CD8-positive, alpha-beta memory T cell (primary cell): ENCODE results near the gene GPR4. TPM values are rescaled to one million over a fixed set of nuclear protein-coding genes. Genes with fewer than 3 reads are reported as not detected.

ENCODE experiments used
- CTCF ChIA-PET: fragments of 350-600 bp; sonication (Branson Sonifier 250); formaldehyde crosslinking; loops from one replicate; lab custom pipeline; 2021; ENCODE audit warnings: antibody characterized with exemption; lab: Charles Lee
- POLR2A ChIA-PET: fragments of 350-600 bp; sonication (Branson Sonifier 250); formaldehyde crosslinking; loops from one replicate; lab custom pipeline; 2021; ENCODE audit warnings: antibody characterized with exemption; lab: Charles Lee
- DNase-seq, 5 donors: peaks; one replicate each; pipeline versions ENCODE4 v3.0.0 to v3.0.0-alpha.2; 2020 to 2022; ENCODE audit warnings: mixed read lengths in 1 of 5
- H3K27ac ChIP-seq: one replicate; pipeline ENCODE4 v1.7.0; 2013; ENCODE audit warnings: low read depth, mild to moderate bottlenecking, low read length, moderate library complexity
- H3K27me3 ChIP-seq: 2 replicates; pipeline ENCODE4 v1.7.0; 2013; ENCODE audit warnings: low read length, mild to moderate bottlenecking; ENCODE audit not compliant: insufficient read depth, poor library complexity, severe bottlenecking
- H3K36me3 ChIP-seq: 2 replicates; pipeline ENCODE4 v1.7.0; 2013; ENCODE audit warnings: mild to moderate bottlenecking, low read length, moderate library complexity; ENCODE audit not compliant: insufficient read depth
- H3K4me1 ChIP-seq: 2 replicates; pipeline ENCODE4 v1.7.0; 2013; ENCODE audit warnings: mild to moderate bottlenecking, low read length, moderate library complexity; ENCODE audit not compliant: insufficient read depth
- H3K4me3 ChIP-seq: 2 replicates; pipeline ENCODE4 v1.7.0; 2013; ENCODE audit warnings: mild to moderate bottlenecking, low read length
- H3K9me3 ChIP-seq: 2 replicates; pipeline ENCODE4 v1.7.0; 2013; ENCODE audit warnings: mild to moderate bottlenecking, low read length
- H3K27ac Mint-ChIP-seq, 8 donors: one replicate each; pipeline ENCODE4 v1.8.0; 2020 to 2021; ENCODE audit warnings: mixed read lengths in 8 of 8, mild to moderate bottlenecking in 6 of 8, inconsistent platforms in 3 of 8, moderate library complexity in 3 of 8
- H3K27me3 Mint-ChIP-seq, 2 donors: one replicate each; pipeline ENCODE4 v1.8.0; 2020 to 2021; ENCODE audit warnings: mixed read lengths in 2 of 2, mild to moderate bottlenecking in 1 of 2, moderate library complexity in 1 of 2
- H3K36me3 Mint-ChIP-seq, 3 donors: one replicate each; pipeline ENCODE4 v1.8.0; 2020 to 2021; ENCODE audit warnings: mixed read lengths in 3 of 3, inconsistent platforms in 1 of 3, mild to moderate bottlenecking in 1 of 3
- H3K4me1 Mint-ChIP-seq, 3 donors: one replicate each; pipeline ENCODE4 v1.8.0; 2020 to 2021; ENCODE audit warnings: mixed read lengths in 3 of 3, inconsistent platforms in 1 of 3, mild to moderate bottlenecking in 1 of 3
- H3K4me3 Mint-ChIP-seq, 7 donors: one replicate each; pipeline ENCODE4 v1.8.0; 2020 to 2021; ENCODE audit warnings: mixed read lengths in 7 of 7, mild to moderate bottlenecking in 6 of 7, moderate library complexity in 4 of 7, inconsistent platforms in 2 of 7
- H3K9me3 Mint-ChIP-seq, 5 donors: one replicate each; pipeline ENCODE4 v1.8.0; 2020 to 2022; ENCODE audit warnings: mixed read lengths in 5 of 5, mild to moderate bottlenecking in 3 of 5, moderate library complexity in 2 of 5, inconsistent platforms in 1 of 5
- polyA plus RNA-seq: library from polyadenylated mRNA; unstranded; fragments of 300-500 nt; fragmentation: Illumina TruSeq; gene quantifications from one replicate; pipeline ENCODE4 v1.2.3, GENCODE V29; 2021
- total RNA-seq, 2 experiments: library from RNA; stranded (reverse); gene quantifications; one replicate each; pipeline ENCODE4 v1.2.3, GENCODE V29; 2021

The GPR4 gene
- total and polyA plus RNA-seq, 3 experiments from 2014 or later, result not detected

DNA sequence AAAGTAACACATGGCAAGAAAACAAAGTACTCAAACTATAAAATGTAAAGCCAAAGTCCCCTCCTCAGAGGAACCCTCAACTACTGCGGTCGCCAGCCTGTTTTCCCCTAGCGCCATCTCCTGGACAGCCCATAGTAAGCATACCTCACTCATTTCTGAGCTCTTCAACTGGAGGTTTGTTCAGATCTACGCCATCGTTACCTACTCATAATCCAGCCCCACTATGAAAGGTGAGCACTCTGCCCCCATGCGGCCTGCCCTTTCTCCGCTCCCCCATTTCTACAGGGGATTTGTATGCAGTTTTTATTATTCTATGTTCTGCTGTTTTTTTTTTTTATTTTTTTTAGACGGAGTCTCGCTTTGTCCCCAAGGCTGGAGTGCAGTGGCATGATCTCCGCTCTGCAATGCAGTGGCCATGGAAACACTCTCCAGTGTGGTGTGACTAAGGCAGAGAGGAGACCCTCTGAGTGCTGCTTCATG, 43.6 kb downstream of the GPR4 start:
- Mint-ChIP-seq H3K4me1 (peaks cover 11 to 21% (median 21%) of the 10 kb centered on the region in 3 donors), H3K27me3 (no peaks in the 10 kb centered on the region), H3K27ac (peak overlapping the region in 6 of 8 donors; percentile 5 to 94 (median 44)), H3K9me3 (no peaks in the 10 kb centered on the region), H3K36me3 (peaks cover 0 to 5% (median 0%) of the 10 kb centered on the region in 3 donors), H3K4me3 (peak overlapping the region in 1 of 7 donors; percentile 18)
- H3K9me3 ChIP-seq, result no peaks in the 10 kb centered on the region
- POLR2A ChIA-PET, result no interaction called here
- CTCF ChIA-PET, result interaction anchor here (0.7 to 1.6 kb wide), 19 partner anchors 9 to 804 kb away, joined by 3 to 9 read pairs (median 3); no protein-coding TSS in a partner anchor
- H3K36me3 ChIP-seq, result no peaks in the 10 kb centered on the region
- peak; percentile 40 to 80 (median 61) for DNase-seq
- no peak overlapping the region for H3K27ac ChIP-seq
- H3K27me3 ChIP-seq, result no peaks in the 10 kb centered on the region
- no peak overlapping the region for H3K4me3 ChIP-seq
- H3K4me1 ChIP-seq, result peaks cover 11% of the 10 kb centered on the region

DNA sequence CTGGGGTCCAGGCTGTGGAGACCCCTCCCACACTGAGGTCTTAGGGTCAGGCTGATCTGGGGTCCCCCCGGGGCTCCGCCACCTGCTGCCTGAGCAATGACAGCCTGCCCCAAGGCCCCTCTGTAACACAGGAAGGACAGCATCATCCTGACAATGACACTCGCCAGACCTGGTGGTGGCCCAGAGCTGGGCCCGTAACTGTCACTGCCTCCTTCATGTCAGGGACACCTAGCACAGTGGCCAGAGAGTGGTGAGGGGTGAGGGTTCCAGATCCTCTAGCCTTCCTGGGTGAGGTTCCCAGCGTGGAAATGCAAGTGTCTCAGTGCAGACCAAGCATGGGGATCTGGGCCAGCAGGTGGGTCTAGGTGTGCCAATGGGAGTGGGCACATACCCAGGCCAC, 45.2 kb downstream of the GPR4 start:
- H3K4me3 Mint-ChIP-seq, result no peak overlapping the region
- Histone ChIP-seq H3K36me3 (no peaks in the 10 kb centered on the region), H3K9me3 (no peaks in the 10 kb centered on the region), H3K4me1 (peaks cover 4% of the 10 kb centered on the region), H3K4me3 (no peak overlapping the region), H3K27me3 (no peaks in the 10 kb centered on the region), H3K27ac (no peak overlapping the region)
- DNase-seq, result peak in 1 of 5 donors; percentile 33
- ChIA-PET CTCF (interaction anchor here (1.5 kb wide), 1 partner anchor 51 kb away, joined by 4 read pairs; no protein-coding TSS in a partner anchor), POLR2A (no interaction called here)
- peaks cover 0 to 12% (median under 1%) of the 10 kb centered on the region in 3 donors for H3K36me3 Mint-ChIP-seq
- H3K4me1 Mint-ChIP-seq, result peaks cover 7 to 16% (median 12%) of the 10 kb centered on the region in 3 donors
- H3K27ac Mint-ChIP-seq, result peak overlapping the region in 1 of 8 donors; percentile 33
- no peaks in the 10 kb centered on the region for H3K27me3 Mint-ChIP-seq
- H3K9me3 Mint-ChIP-seq, result no peaks in the 10 kb centered on the region

DNA sequence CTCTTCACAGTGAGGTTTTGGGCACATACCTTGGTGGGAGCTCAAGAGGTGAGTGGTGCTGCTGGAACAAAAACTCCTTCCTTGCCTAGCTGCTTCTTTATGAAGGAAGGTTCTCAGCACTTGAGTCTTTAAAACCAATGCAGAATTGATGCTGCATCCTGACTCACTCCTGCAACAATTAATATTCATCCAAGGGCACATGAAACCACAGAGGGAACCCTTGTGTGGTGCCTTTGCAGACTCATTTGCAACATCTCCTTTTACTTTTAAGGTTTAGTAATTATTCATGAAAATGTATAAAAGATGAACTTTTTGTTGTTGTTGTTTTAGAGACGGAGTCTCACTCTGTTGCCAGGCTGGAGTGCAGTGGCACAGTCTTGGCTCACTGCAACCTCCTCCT, 47.5 kb downstream of the GPR4 start:
- Histone ChIP-seq H3K36me3 (no peaks in the 10 kb centered on the region), H3K9me3 (no peaks in the 10 kb centered on the region), H3K27ac (no peak overlapping the region), H3K4me3 (no peak overlapping the region), H3K4me1 (peaks cover 4% of the 10 kb centered on the region), H3K27me3 (no peaks in the 10 kb centered on the region)
- ChIA-PET POLR2A (no interaction called here), CTCF (no interaction called here)
- H3K27me3 Mint-ChIP-seq, result no peaks in the 10 kb centered on the region
- DNase-seq, result peak in 1 of 5 donors; percentile 4
- no peaks in the 10 kb centered on the region for H3K9me3 Mint-ChIP-seq
- H3K36me3 Mint-ChIP-seq, result peaks cover 0 to 16% (median 4%) of the 10 kb centered on the region in 3 donors
- peaks cover 5 to 6% (median 6%) of the 10 kb centered on the region in 3 donors for H3K4me1 Mint-ChIP-seq
- no peak overlapping the region for H3K4me3 Mint-ChIP-seq
- no peak overlapping the region for H3K27ac Mint-ChIP-seq

DNA sequence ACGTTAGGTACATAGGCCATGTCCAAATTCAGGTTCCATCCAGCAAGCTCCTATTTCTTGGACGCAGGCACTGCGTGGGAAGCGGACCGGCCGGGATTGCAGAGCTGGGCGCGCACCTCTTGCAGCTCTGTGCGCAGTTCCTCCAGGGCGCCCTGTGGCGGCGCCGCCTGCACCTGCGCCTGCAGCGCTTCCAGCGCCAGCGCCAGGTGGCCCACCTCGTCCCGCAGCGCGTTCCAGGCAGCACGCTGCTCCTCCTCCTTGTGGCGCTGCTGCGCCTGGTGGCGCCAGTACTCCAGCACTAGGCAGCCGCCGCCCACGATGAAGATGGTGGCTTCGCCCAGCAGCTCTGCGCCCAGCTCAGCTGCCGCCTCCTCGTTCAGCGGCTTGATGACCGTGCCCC, 48.5 kb downstream of the GPR4 start:
- Histone ChIP-seq H3K4me3 (no peak overlapping the region), H3K36me3 (no peaks in the 10 kb centered on the region), H3K9me3 (no peaks in the 10 kb centered on the region), H3K27ac (no peak overlapping the region), H3K27me3 (no peaks in the 10 kb centered on the region), H3K4me1 (peaks cover under 1% of the 10 kb centered on the region)
- no peak for DNase-seq
- ChIA-PET CTCF (no interaction called here), POLR2A (no interaction called here)
- Mint-ChIP-seq H3K36me3 (peaks cover 0 to 16% (median 4%) of the 10 kb centered on the region in 3 donors), H3K4me1 (peaks cover 4% of the 10 kb centered on the region in 3 donors), H3K27ac (no peak overlapping the region), H3K9me3 (no peaks in the 10 kb centered on the region), H3K27me3 (no peaks in the 10 kb centered on the region), H3K4me3 (no peak overlapping the region)

DNA sequence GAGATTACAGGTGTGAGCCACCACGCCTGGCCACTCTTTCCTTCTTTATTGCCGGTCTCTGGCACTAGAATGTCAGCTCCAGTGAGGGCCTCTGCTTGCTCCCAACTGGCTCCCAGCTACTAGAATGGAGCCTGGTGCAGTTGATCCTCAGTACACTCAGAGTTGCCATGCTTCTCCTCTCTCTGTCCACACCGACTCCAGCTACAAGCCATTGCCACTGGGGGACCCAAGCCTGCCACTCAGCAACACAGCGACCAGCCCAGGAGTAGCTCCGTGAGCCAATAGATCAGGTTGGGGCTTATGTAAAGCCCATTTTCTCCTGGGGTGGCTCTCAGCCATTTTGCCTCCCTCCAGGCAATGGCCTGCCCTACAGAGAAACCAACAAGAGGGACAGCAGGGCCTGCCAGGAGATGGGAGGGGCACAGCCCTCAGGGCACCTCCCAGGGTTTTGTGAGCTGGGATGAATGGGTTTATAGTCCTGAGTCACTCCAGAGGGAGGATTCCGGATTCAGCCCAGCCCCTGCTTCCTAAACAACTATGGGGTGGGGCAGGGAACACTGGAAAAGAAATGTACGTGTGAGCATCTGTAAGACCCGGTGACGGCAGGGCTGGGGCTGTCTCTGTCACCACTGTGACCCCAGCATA, 53.9 kb downstream of the GPR4 start:
- no peak overlapping the region for H3K4me3 Mint-ChIP-seq
- no peak overlapping the region for H3K27ac Mint-ChIP-seq
- H3K4me3 ChIP-seq, result no peak overlapping the region
- DNase-seq, result peak in 1 of 5 donors; percentile 25
- H3K9me3 Mint-ChIP-seq, result no peaks in the 10 kb centered on the region
- no peaks in the 10 kb centered on the region for H3K27me3 ChIP-seq
- peaks cover 0 to 2% (median 0%) of the 10 kb centered on the region in 3 donors for H3K4me1 Mint-ChIP-seq
- POLR2A ChIA-PET, result no interaction called here
- H3K27ac ChIP-seq, result no peak overlapping the region
- H3K36me3 ChIP-seq, result no peaks in the 10 kb centered on the region
- H3K4me1 ChIP-seq, result no peaks in the 10 kb centered on the region
- CTCF ChIA-PET, result no interaction called here
- H3K9me3 ChIP-seq, result no peaks in the 10 kb centered on the region
- H3K27me3 Mint-ChIP-seq, result no peaks in the 10 kb centered on the region
- peaks cover 0 to 9% (median 4%) of the 10 kb centered on the region in 3 donors for H3K36me3 Mint-ChIP-seq

DNA sequence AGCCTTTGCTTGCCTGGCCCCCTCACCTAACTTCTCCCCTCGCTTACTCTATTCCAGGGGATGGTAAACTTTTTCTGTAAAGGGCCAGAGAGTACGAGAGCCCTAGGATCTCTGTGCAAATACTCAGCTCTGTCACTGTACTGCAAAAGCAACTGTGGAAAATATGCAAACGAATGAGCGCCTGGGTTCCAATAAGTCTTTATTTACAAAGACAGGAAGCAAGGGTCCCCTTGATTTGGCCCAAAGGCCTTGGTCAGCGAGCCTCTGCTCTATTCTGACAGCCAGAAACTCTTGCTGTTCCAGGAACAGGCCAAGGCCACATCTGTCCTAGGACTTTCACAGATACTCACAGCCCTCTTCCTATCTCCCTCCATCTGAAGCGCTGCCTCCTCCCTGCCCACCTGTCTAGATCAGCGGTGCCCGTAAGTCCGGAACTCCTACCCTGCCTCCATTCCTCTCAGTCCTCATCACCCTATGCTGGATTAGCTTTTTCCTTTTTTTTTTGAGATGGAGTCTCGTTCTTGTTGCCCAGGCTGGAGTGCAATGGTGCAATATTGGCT, 54.7 kb downstream of the GPR4 start:
- Histone ChIP-seq H3K4me1 (no peaks in the 10 kb centered on the region), H3K27ac (no peak overlapping the region), H3K36me3 (no peaks in the 10 kb centered on the region), H3K4me3 (no peak overlapping the region), H3K27me3 (no peaks in the 10 kb centered on the region), H3K9me3 (no peaks in the 10 kb centered on the region)
- no peak overlapping the region for H3K27ac Mint-ChIP-seq
- H3K27me3 Mint-ChIP-seq, result no peaks in the 10 kb centered on the region
- peaks cover 0 to 6% (median 4%) of the 10 kb centered on the region in 3 donors for H3K36me3 Mint-ChIP-seq
- POLR2A ChIA-PET, result interaction anchor here (0.8 kb wide), 1 partner anchor 8 kb away, joined by 8 read pairs; no protein-coding TSS in a partner anchor
- DNase-seq, result peak in 1 of 5 donors; percentile 9
- CTCF ChIA-PET, result no interaction called here
- H3K9me3 Mint-ChIP-seq, result no peaks in the 10 kb centered on the region
- no peak overlapping the region for H3K4me3 Mint-ChIP-seq
- peaks cover 0 to 2% (median 0%) of the 10 kb centered on the region in 3 donors for H3K4me1 Mint-ChIP-seq

DNA sequence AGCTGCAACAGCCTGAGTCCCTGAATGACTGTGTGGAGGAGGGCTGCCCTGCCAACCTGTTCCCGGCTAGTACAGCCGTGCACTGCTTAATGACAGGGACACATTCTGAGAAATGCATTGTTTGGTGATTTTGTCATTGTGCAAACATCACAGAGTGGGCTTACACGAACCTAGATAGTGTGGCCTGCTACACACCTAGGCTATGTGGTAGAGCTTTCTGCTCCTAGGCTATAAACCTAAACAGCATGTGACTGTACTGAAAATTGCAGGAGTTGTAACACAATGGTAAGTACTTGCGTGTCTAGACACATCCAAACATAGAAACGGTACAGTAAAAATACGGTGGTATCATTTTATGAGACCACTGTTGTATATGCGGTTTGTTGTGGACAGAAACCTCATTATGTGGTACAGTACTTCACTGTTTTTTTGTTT, 59.8 kb downstream of the GPR4 start:
- Histone ChIP-seq H3K4me3 (no peak overlapping the region), H3K9me3 (no peaks in the 10 kb centered on the region), H3K27me3 (no peaks in the 10 kb centered on the region), H3K4me1 (no peaks in the 10 kb centered on the region), H3K27ac (no peak overlapping the region), H3K36me3 (no peaks in the 10 kb centered on the region)
- ChIA-PET CTCF (no interaction called here), POLR2A (no interaction called here)
- Mint-ChIP-seq H3K27me3 (no peaks in the 10 kb centered on the region), H3K4me3 (no peak overlapping the region), H3K9me3 (no peaks in the 10 kb centered on the region), H3K4me1 (peaks cover 0 to 2% (median 0%) of the 10 kb centered on the region in 3 donors), H3K36me3 (peaks cover 0 to 4% (median 0%) of the 10 kb centered on the region in 3 donors), H3K27ac (no peak overlapping the region)
- DNase-seq, result no peak
